SK-N-MC (cell line): ENCODE results near the gene CRYZ.

Source experiments
- DNase-seq: peaks from one replicate; pipeline ENCODE4 v3.0.0-alpha.2; 2011; ENCODE audit warnings: low read depth, low spot score
- H3K27ac ChIP-seq: fragments of 200-600 bp; sonication (generic); 2 replicates; pipeline ENCODE4 v1.5.1; 2016; ENCODE audit warnings: mixed run types
- H3K36me3 ChIP-seq: fragments of 200-600 bp; sonication (generic); 2 replicates; pipeline ENCODE4 v1.6.1; 2017; ENCODE audit warnings: antibody characterized with exemption, low read length, mixed read lengths; ENCODE audit not compliant: insufficient read depth
- H3K4me3 ChIP-seq: fragments of 200-600 bp; sonication (generic); 2 replicates; pipeline ENCODE4 v1.5.1; 2016
- H3K9ac ChIP-seq: fragments of 200-600 bp; sonication (generic); 2 replicates; pipeline ENCODE4 v1.8.0; 2017; ENCODE audit warnings: mixed run types, mixed read lengths; ENCODE audit not compliant: insufficient read length
- H3K9me3 ChIP-seq: fragments of 200-600 bp; sonication (generic); 2 replicates; pipeline ENCODE4 v1.6.1; 2017; ENCODE audit warnings: low read depth, mild to moderate bottlenecking, antibody characterized with exemption, low read length, moderate library complexity, mixed read lengths
- EZH2 ChIP-seq: fragments of 200-600 bp; sonication (generic); IDR thresholded peaks from one replicate; pipeline ENCODE4 v1.6.1; 2017; ENCODE audit warnings: antibody characterized with exemption
- FOXP2 ChIP-seq: optimal IDR thresholded peaks from 2 replicates; pipeline ENCODE3; 2011; ENCODE audit warnings: mild to moderate bottlenecking, moderate library complexity; ENCODE audit not compliant: insufficient read depth; ENCODE audit errors: extremely low read length, control extremely low read depth
- POLR2AphosphoS5 ChIP-seq: IDR thresholded peaks from 2 replicates; pipeline ENCODE4 v1.6.1; 2012; ENCODE audit warnings: mild to moderate bottlenecking, low read depth, low read length, borderline replicate concordance

CRYZ gene, protein sequence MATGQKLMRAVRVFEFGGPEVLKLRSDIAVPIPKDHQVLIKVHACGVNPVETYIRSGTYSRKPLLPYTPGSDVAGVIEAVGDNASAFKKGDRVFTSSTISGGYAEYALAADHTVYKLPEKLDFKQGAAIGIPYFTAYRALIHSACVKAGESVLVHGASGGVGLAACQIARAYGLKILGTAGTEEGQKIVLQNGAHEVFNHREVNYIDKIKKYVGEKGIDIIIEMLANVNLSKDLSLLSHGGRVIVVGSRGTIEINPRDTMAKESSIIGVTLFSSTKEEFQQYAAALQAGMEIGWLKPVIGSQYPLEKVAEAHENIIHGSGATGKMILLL

GRCh38 chr1:74732960-74733603 is at the start of gene CRYZ, which contains the start of gene TYW3:
Gene CRYZ (minus strand): TSS chr1:74733050. CDS start chr1:74724821, 8,229 bp downstream.
Gene TYW3 (plus strand): TSS chr1:74733152. CDS start chr1:74733245, 93 bp downstream.
- DNase-seq: peak; percentile 87
- no peaks in the 10 kb centered on the region for H3K9me3 ChIP-seq
- peak within 1 kb of the TSS; percentile 85 for H3K4me3 ChIP-seq
- peak within 1 kb of the TSS; percentile 94 for H3K9ac ChIP-seq
- TF ChIP-seq FOXP2 (no peak), POLR2AphosphoS5 (peak; percentile 84), EZH2 (no peak)
- H3K27ac ChIP-seq: peak within 1 kb of the TSS; percentile 89
- peaks cover 17% of the 10 kb centered on the region for H3K36me3 ChIP-seq

GRCh38 chr1:74780594-74780993 is 47.7 kb upstream of the CRYZ start:
- Histone ChIP-seq H3K9me3 (no peaks in the 10 kb centered on the region), H3K4me3 (no peak overlapping the region), H3K36me3 (no peaks in the 10 kb centered on the region), H3K9ac (no peak overlapping the region), H3K27ac (no peak overlapping the region)
- DNase-seq: no peak
- TF ChIP-seq POLR2AphosphoS5 (no peak), FOXP2 (no peak), EZH2 (no peak)

DNA sequence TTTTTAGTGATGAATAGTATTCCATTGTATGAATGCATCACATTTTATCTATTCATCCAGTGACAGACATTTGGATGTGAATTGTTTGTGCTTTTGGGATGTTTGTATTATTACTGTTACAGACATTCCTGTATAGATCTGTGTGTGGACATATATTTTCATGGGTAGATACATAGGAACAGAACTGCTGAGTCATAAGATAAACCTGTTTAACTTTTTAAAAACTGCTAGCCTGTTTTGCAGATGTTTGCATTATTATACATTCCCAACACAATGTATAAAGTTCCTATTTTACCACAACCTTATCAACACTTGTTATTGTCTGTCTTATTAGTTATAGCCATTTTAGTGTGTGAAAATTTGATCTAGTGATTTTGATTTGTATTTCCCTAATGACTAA is 46.9 kb upstream of the CRYZ start:
- no peak overlapping the region for H3K27ac ChIP-seq
- no peaks in the 10 kb centered on the region for H3K9me3 ChIP-seq
- H3K9ac ChIP-seq: no peak overlapping the region
- no peak for DNase-seq
- no peak overlapping the region for H3K4me3 ChIP-seq
- TF ChIP-seq FOXP2 (no peak), POLR2AphosphoS5 (no peak), EZH2 (no peak)
- H3K36me3 ChIP-seq: no peaks in the 10 kb centered on the region

- Histone ChIP-seq H3K9me3 (no peaks in the 10 kb centered on the region), H3K27ac (no peak overlapping the region), H3K36me3 (no peaks in the 10 kb centered on the region), H3K9ac (no peak overlapping the region), H3K4me3 (no peak overlapping the region)
- DNase-seq: no peak
- no peak for TF ChIP-seq EZH2
- no peak for TF ChIP-seq FOXP2
- no peak for TF ChIP-seq POLR2AphosphoS5
Observed at GRCh38 chr1:74777525-74777924, 44.7 kb upstream of the CRYZ start.

- H3K9ac ChIP-seq: no peak overlapping the region
- TF ChIP-seq EZH2 (no peak), FOXP2 (no peak), POLR2AphosphoS5 (no peak)
- no peak overlapping the region for H3K27ac ChIP-seq
- no peaks in the 10 kb centered on the region for H3K9me3 ChIP-seq
- no peak overlapping the region for H3K4me3 ChIP-seq
- no peak for DNase-seq
- H3K36me3 ChIP-seq: no peaks in the 10 kb centered on the region
Observed at GRCh38 chr1:74775735-74776134, 42.9 kb upstream of the CRYZ start.

GRCh38 chr1:74773582-74773981 is 40.7 kb upstream of the CRYZ start:
- DNase-seq: no peak
- H3K9ac ChIP-seq: no peak overlapping the region
- no peak for TF ChIP-seq EZH2
- no peak for TF ChIP-seq POLR2AphosphoS5
- TF ChIP-seq FOXP2: no peak
- H3K9me3 ChIP-seq: no peaks in the 10 kb centered on the region
- H3K27ac ChIP-seq: no peak overlapping the region
- H3K36me3 ChIP-seq: no peaks in the 10 kb centered on the region
- no peak overlapping the region for H3K4me3 ChIP-seq

DNA sequence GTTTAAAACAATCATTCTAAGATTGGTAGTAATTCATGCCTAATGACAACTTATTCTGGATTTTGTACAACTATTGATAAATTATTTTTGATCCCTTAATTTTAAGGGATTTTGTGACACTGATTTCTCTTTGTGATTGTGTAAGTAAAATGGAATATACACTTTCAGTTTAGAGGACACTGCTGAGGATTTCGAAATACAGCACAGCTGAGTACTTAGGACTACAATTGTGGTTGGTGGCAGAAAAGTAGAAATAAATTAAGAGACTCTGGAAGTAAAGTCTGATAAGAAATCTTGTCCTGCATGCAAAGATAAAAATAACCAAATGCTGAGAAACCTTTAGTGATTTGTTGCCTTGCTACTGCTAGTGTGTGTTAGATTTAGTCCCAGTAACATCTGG is 40.1 kb upstream of the CRYZ start:
- no peak for DNase-seq
- no peak overlapping the region for H3K9ac ChIP-seq
- H3K4me3 ChIP-seq: no peak overlapping the region
- H3K36me3 ChIP-seq: no peaks in the 10 kb centered on the region
- no peaks in the 10 kb centered on the region for H3K9me3 ChIP-seq
- no peak overlapping the region for H3K27ac ChIP-seq
- no peak for TF ChIP-seq POLR2AphosphoS5
- no peak for TF ChIP-seq EZH2
- no peak for TF ChIP-seq FOXP2

GRCh38 chr1:74771913-74772515 is 39.2 kb upstream of the CRYZ start:
- no peak overlapping the region for H3K27ac ChIP-seq
- TF ChIP-seq POLR2AphosphoS5: no peak
- TF ChIP-seq FOXP2: no peak
- no peak for TF ChIP-seq EZH2
- H3K9ac ChIP-seq: no peak overlapping the region
- H3K36me3 ChIP-seq: no peaks in the 10 kb centered on the region
- peak; percentile 42 for DNase-seq
- no peak overlapping the region for H3K4me3 ChIP-seq
- no peaks in the 10 kb centered on the region for H3K9me3 ChIP-seq
